Activated CD4-positive, alpha-beta memory T cell treated with anti-CD3 and anti-CD28 coated beads, Interleukin-2, amount 10 ng/mL, durations not matched to agents 7 days and 5 days (primary cell): ENCODE data around the gene GNA15. TPM values are rescaled to one million over a fixed set of nuclear protein-coding genes. Genes with fewer than 3 reads are reported as not detected.

Source experiments
- CTCF ChIA-PET: fragments of 350-600 bp; sonication (Branson Sonifier 250); formaldehyde crosslinking; loops from one replicate; lab custom pipeline; 2021; ENCODE audit warnings: antibody characterized with exemption, inconsistent platforms; lab: Charles Lee
- POLR2A ChIA-PET: fragments of 350-600 bp; sonication (Branson Sonifier 250); formaldehyde crosslinking; loops from one replicate; lab custom pipeline; 2021; ENCODE audit warnings: antibody characterized with exemption; lab: Charles Lee
- DNase-seq: peaks from one replicate; pipeline ENCODE4 v3.0.0-alpha.2; 2020
- H3K27ac Mint-ChIP-seq: one replicate; pipeline ENCODE4 v1.8.0; 2021; ENCODE audit warnings: mild to moderate bottlenecking, mixed read lengths
- H3K27me3 Mint-ChIP-seq: one replicate; pipeline ENCODE4 v1.8.0; 2021; ENCODE audit warnings: mixed read lengths
- H3K36me3 Mint-ChIP-seq: one replicate; pipeline ENCODE4 v1.8.0; 2021; ENCODE audit warnings: low read depth, mixed read lengths
- H3K4me1 Mint-ChIP-seq: one replicate; pipeline ENCODE4 v1.8.0; 2021; ENCODE audit warnings: mixed read lengths
- H3K4me3 Mint-ChIP-seq: one replicate; pipeline ENCODE4 v1.8.0; 2021; ENCODE audit warnings: mild to moderate bottlenecking, mixed read lengths
- H3K9me3 Mint-ChIP-seq: one replicate; pipeline ENCODE4 v1.8.0; 2021; ENCODE audit warnings: mixed read lengths
- total RNA-seq, 2 experiments: library from RNA; stranded (reverse); gene quantifications; one replicate each; pipeline ENCODE4 v1.2.3, GENCODE V29; 2021

GNA15 gene
- total RNA-seq, 2 experiments from 2014 or later, result 140 TPM

- H3K36me3 Mint-ChIP-seq, result peaks cover 2% of the 10 kb centered on the region
- peaks cover 2% of the 10 kb centered on the region for H3K4me1 Mint-ChIP-seq
- peak; percentile 78 for DNase-seq
- CTCF ChIA-PET, result interaction anchor here (0.9 kb wide), 1 partner anchor 107 kb away, joined by 3 read pairs; no protein-coding TSS in a partner anchor
- no peak overlapping the region for H3K4me3 Mint-ChIP-seq
- POLR2A ChIA-PET, result interaction anchor here (0.8 kb wide), 1 partner anchor 31 kb away, joined by 3 read pairs; no protein-coding TSS in a partner anchor
- H3K27ac Mint-ChIP-seq, result no peak overlapping the region
- H3K9me3 Mint-ChIP-seq, result no peaks in the 10 kb centered on the region
- no peaks in the 10 kb centered on the region for H3K27me3 Mint-ChIP-seq
Measured at GRCh38 chr19:3210347-3211017, 74.6 kb downstream of the GNA15 start.

GRCh38 chr19:3211191-3211590 lies 75.4 kb downstream of the GNA15 start:
- no peak overlapping the region for H3K4me3 Mint-ChIP-seq

GRCh38 chr19:3213159-3213558 lies 77.3 kb downstream of the GNA15 start:
- Mint-ChIP-seq H3K4me3 (no peak overlapping the region), H3K36me3 (no peaks in the 10 kb centered on the region), H3K4me1 (peaks cover 2% of the 10 kb centered on the region), H3K27me3 (no peaks in the 10 kb centered on the region), H3K27ac (no peak overlapping the region), H3K9me3 (no peaks in the 10 kb centered on the region)
- DNase-seq, result no peak
- ChIA-PET CTCF (no interaction called here), POLR2A (no interaction called here)

More at GRCh38 chr19:3211191-3211590, 75.4 kb downstream of the GNA15 start:
- peaks cover 2% of the 10 kb centered on the region for H3K36me3 Mint-ChIP-seq
- no peak for DNase-seq
- ChIA-PET POLR2A (no interaction called here), CTCF (interaction anchor here (0.6 to 0.9 kb wide), 2 partner anchors 108 to 249 kb away, joined by 3 read pairs; no protein-coding TSS in a partner anchor)
- H3K27me3 Mint-ChIP-seq, result no peaks in the 10 kb centered on the region
- H3K4me1 Mint-ChIP-seq, result peaks cover 2% of the 10 kb centered on the region
- no peaks in the 10 kb centered on the region for H3K9me3 Mint-ChIP-seq
- no peak overlapping the region for H3K27ac Mint-ChIP-seq

Other genes starting within 250 kb of the GNA15 start
- gene ZNF57, start 235.1 kb upstream of the GNA15 start, total RNA-seq, result 1 to 10 TPM; 3.1 to 3.7 TPM
- 1 to 10 TPM; 4.0 to 4.2 TPM for gene ZNF77, start 191.1 kb upstream of the GNA15 start, total RNA-seq
- 1 to 10 TPM; 1.1 to 2.0 TPM for gene TLE6, start 158.5 kb upstream of the GNA15 start, total RNA-seq
- gene TLE2, start 106.8 kb upstream of the GNA15 start, total RNA-seq, result 1 to 10 TPM; 1.3 to 1.4 TPM
- gene TLE5, start 73.5 kb upstream of the GNA15 start, total RNA-seq, result 100 to 1,000 TPM; 712 to 724 TPM
- under 1 TPM; 0.63 to 0.78 TPM for gene GNA11, start 41.7 kb upstream of the GNA15 start, total RNA-seq
- 100 to 1,000 TPM; 275 to 280 TPM for gene S1PR4, start 42.7 kb downstream of the GNA15 start, total RNA-seq
- 10 to 100 TPM; 49.6 to 52.0 TPM for gene NCLN, start 49.9 kb downstream of the GNA15 start, total RNA-seq
- gene CELF5, start 88.6 kb downstream of the GNA15 start, total RNA-seq, result under 1 TPM; 0.25 to 0.43 TPM
- gene NFIC, start 230.6 kb downstream of the GNA15 start, total RNA-seq, result 10 to 100 TPM; 12.6 to 13.1 TPM